GM12878 (cell line): ENCODE results near the gene VCAM1.

Source experiments
- ASH2L ChIP-seq: fragments of 300-600, 200-600 bp; sonication (generic); IDR thresholded peaks from 2 replicates; pipeline ENCODE4 v1.6.1; 2017; ENCODE audit warnings: low read depth, mild to moderate bottlenecking, borderline replicate concordance
- CTCF ChIP-seq, 3 experiments: IDR thresholded peaks in 2 of 3; conservative IDR thresholded peaks in 1 of 3; 2 replicates each; pipeline ENCODE4 v1.5.1; 2011; ENCODE audit warnings: low read depth in 3 of 3, low read length in 3 of 3, mild to moderate bottlenecking in 3 of 3, control low read depth in 2 of 3, moderate library complexity in 2 of 3, inconsistent platforms in 1 of 3, mixed read lengths in 1 of 3; ENCODE audit not compliant: control insufficient read depth in 2 of 3, insufficient read depth in 1 of 3; ENCODE audit errors: extremely low read depth in 1 of 3
- IRF4 ChIP-seq: IDR thresholded peaks from 2 replicates; pipeline ENCODE4 v1.6.1; 2011; ENCODE audit warnings: low read depth, low read length
- JUNB ChIP-seq: IDR thresholded peaks from 2 replicates; pipeline ENCODE4 v1.6.1; 2016; ENCODE audit warnings: antibody characterized with exemption, mild to moderate bottlenecking
- MAX ChIP-seq: IDR thresholded peaks from 2 replicates; pipeline ENCODE4 v1.6.1; 2012; ENCODE audit warnings: low read depth, low read length, improper control_type of control experiment
- MXI1 ChIP-seq: fragments of 150-350 bp; IDR thresholded peaks from 2 replicates; pipeline ENCODE4 v1.6.1; 2011; ENCODE audit warnings: low read depth, mild to moderate bottlenecking, inconsistent platforms, low read length, improper control_type of control experiment
- PAX5 ChIP-seq: IDR thresholded peaks from 2 replicates; pipeline ENCODE4 v1.6.1; 2011; ENCODE audit warnings: low read depth, low read length, borderline replicate concordance
- POLR2A ChIP-seq: IDR thresholded peaks from 2 replicates; pipeline ENCODE4 v1.6.1; 2011; ENCODE audit warnings: low read depth, mild to moderate bottlenecking, low read length
- RCOR1 ChIP-seq: conservative IDR thresholded peaks from 2 replicates; pipeline ENCODE4 v1.6.1; 2012; ENCODE audit warnings: low read depth, low read length, improper control_type of control experiment
- SMC3 ChIP-seq: IDR thresholded peaks from 2 replicates; pipeline ENCODE4 v1.6.1; 2011; ENCODE audit warnings: low read length, improper control_type of control experiment, borderline replicate concordance

GRCh38 chr1:100721526-100722207 is 2.1 kb downstream of the VCAM1 start:
- TF ChIP-seq MXI1 (no peak), CTCF (IDR thresholded peaks at IDR 0.05 in 2 of 3, conservative IDR thresholded peaks at IDR 0.05 in 1 of 3; ENCODE audit: control insufficient read depth in 2 of 3, extremely low read depth in 1 of 3, insufficient read depth in 1 of 3, low read depth in 3 of 3, low read length in 3 of 3) (no peak), IRF4 (no peak), RCOR1 (no peak), POLR2A (no peak), PAX5 (no peak), MAX (no peak), JUNB (no peak), ASH2L (no peak), SMC3 (no peak)
